HCT116 (cell line): ENCODE measurements around the gene TDP1. TPM values are rescaled to one million over a fixed set of nuclear protein-coding genes. Genes with fewer than 3 reads are reported as not detected.

ENCODE experiments used
- CBX3 ChIP-seq: IDR thresholded peaks from 2 replicates; pipeline ENCODE4 v1.6.1; 2012; ENCODE audit warnings: low read depth
- CEBPB ChIP-seq: IDR thresholded peaks from 2 replicates; pipeline ENCODE4 v1.6.1; 2012; ENCODE audit warnings: low read depth
- ELF1 ChIP-seq: IDR thresholded peaks from 2 replicates; pipeline ENCODE4 v1.6.1; 2012; ENCODE audit warnings: low read depth, borderline replicate concordance
- EZH2 ChIP-seq: fragments of 200-600 bp; sonication (generic); IDR thresholded peaks from 2 replicates; pipeline ENCODE4 v1.6.1; 2017; ENCODE audit warnings: antibody characterized with exemption, mixed run types
- EZH2phosphoT487 ChIP-seq: fragments of 200-600 bp; IDR thresholded peaks from 2 replicates; pipeline ENCODE4 v1.6.1; 2018; ENCODE audit warnings: antibody characterized with exemption, borderline replicate concordance
- POLR2AphosphoS5 ChIP-seq: IDR thresholded peaks from 2 replicates; pipeline ENCODE4 v1.6.1; 2011; ENCODE audit warnings: mild to moderate bottlenecking, low read depth, low read length, moderate library complexity
- RAD21 ChIP-seq: IDR thresholded peaks from 2 replicates; pipeline ENCODE4 v1.6.1; 2012; ENCODE audit warnings: low read depth, mild to moderate bottlenecking
- SP1 ChIP-seq: IDR thresholded peaks from 2 replicates; pipeline ENCODE4 v1.6.1; 2012; ENCODE audit warnings: low read depth
- SRF ChIP-seq: IDR thresholded peaks from 2 replicates; pipeline ENCODE4 v1.6.1; 2012; ENCODE audit warnings: low read depth
- total RNA-seq: library from RNA; stranded (reverse); gene quantifications from one replicate; pipeline ENCODE4 v1.2.1, GENCODE V29; 2021; ENCODE audit not compliant: unreplicated experiment
- TF ChIP-seq, protein P1 (sequence below): IDR thresholded peaks from 2 replicates; pipeline ENCODE4 v1.6.1; 2012; ENCODE audit warnings: low read depth
- TF ChIP-seq, protein P2 (sequence below): IDR thresholded peaks from 2 replicates; pipeline ENCODE4 v1.6.1; 2012

TDP1 gene
- total RNA-seq, 1 experiment from 2014 or later, result 37.1 TPM

DNA sequence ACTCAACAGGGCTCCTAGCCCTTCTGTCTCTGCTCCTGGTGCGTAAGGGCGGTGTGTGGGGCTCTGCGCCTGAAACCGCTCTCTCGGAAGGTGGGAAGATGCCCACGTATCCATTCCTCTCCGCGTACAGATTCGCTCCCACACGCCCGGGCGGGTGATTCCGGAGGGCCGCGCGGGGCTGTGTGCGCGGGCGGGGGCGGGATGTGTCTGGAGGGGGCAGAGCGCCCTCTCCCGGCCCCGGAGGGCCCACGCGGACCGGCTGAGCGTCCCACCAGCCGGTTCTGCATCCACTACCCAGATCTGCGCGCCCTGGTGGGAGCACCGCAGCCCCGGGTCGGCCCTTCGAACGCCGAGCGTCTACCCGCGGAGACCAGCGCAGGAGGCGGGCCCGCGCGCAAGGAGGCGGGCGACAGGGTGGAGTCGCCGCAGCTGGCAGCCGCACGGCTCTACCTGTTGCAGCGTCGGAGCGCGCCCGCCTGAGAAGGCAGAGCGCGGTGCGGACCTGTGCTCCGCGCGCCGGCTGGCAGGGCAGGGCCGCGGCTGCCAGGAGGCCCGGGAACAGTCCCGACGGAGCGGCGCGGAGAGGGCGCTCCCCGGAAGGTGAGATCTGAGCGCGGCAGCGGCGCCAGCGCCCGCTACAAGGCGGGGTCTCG is 104.7 kb downstream of the TDP1 start (continued):
- TF ChIP-seq, protein P1, sequence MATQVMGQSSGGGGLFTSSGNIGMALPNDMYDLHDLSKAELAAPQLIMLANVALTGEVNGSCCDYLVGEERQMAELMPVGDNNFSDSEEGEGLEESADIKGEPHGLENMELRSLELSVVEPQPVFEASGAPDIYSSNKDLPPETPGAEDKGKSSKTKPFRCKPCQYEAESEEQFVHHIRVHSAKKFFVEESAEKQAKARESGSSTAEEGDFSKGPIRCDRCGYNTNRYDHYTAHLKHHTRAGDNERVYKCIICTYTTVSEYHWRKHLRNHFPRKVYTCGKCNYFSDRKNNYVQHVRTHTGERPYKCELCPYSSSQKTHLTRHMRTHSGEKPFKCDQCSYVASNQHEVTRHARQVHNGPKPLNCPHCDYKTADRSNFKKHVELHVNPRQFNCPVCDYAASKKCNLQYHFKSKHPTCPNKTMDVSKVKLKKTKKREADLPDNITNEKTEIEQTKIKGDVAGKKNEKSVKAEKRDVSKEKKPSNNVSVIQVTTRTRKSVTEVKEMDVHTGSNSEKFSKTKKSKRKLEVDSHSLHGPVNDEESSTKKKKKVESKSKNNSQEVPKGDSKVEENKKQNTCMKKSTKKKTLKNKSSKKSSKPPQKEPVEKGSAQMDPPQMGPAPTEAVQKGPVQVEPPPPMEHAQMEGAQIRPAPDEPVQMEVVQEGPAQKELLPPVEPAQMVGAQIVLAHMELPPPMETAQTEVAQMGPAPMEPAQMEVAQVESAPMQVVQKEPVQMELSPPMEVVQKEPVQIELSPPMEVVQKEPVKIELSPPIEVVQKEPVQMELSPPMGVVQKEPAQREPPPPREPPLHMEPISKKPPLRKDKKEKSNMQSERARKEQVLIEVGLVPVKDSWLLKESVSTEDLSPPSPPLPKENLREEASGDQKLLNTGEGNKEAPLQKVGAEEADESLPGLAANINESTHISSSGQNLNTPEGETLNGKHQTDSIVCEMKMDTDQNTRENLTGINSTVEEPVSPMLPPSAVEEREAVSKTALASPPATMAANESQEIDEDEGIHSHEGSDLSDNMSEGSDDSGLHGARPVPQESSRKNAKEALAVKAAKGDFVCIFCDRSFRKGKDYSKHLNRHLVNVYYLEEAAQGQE, result no peak
- TF ChIP-seq EZH2phosphoT487 (no peak), RAD21 (peak; percentile 76), SRF (no peak), SP1 (no peak; the same call in 1 of the 2 replicates), EZH2 (no peak), POLR2AphosphoS5 (peak; percentile 63), CEBPB (no peak), ELF1 (no peak), CBX3 (peak; percentile 51; the same call in 1 of the 2 replicates)
- TF ChIP-seq, protein P2, sequence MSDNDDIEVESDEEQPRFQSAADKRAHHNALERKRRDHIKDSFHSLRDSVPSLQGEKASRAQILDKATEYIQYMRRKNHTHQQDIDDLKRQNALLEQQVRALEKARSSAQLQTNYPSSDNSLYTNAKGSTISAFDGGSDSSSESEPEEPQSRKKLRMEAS, result peak; percentile 52; the same call in 1 of the 2 replicates
